OCI-LY7 (cell line): ENCODE data around the gene SETBP1. TPM values are rescaled to one million over a fixed set of nuclear protein-coding genes. Genes with fewer than 3 reads are reported as not detected.

Experiments used
- BruUV-seq: library from RNA; stranded (reverse); fragments of 400-500 nt; replicated peaks from 2 replicates; lab custom pipeline; 2021; lab: Mats Ljungman, UMichigan
- CTCF ChIA-PET: fragments of 300-600 bp; sonication (Branson Sonifier 250); formaldehyde crosslinking; loops from one replicate; lab custom pipeline; 2022; ENCODE audit warnings: antibody characterized with exemption; ENCODE audit not compliant: unreplicated experiment; lab: Charles Lee
- POLR2A ChIA-PET: fragments of 300-600 bp; sonication (Branson Sonifier 250); formaldehyde crosslinking; loops from one replicate; lab custom pipeline; 2022; ENCODE audit warnings: antibody characterized with exemption; lab: Charles Lee
- DNase-seq: peaks from one replicate; pipeline ENCODE4 v3.0.0-alpha.2; 2015; ENCODE audit warnings: low spot score
- H2AFZ ChIP-seq: fragments of 200-600 bp; sonication (generic), shearing (Covaris generic); 2 replicates; pipeline ENCODE4 v1.6.1; 2014; ENCODE audit warnings: mild to moderate bottlenecking, antibody characterized with exemption, low read length, moderate library complexity
- H3K27ac ChIP-seq: fragments of 200-600 bp; sonication (generic); 2 replicates; pipeline ENCODE4 v1.5.1; 2014; ENCODE audit warnings: mixed run types, low read depth, mild to moderate bottlenecking, moderate library complexity, low read length, inconsistent platforms; ENCODE audit not compliant: poor library complexity, severe bottlenecking
- H3K36me3 ChIP-seq: fragments of 200-600 bp; sonication (generic); 2 replicates; pipeline ENCODE4 v1.6.1; 2014; ENCODE audit warnings: mild to moderate bottlenecking, antibody characterized with exemption, low read length, moderate library complexity, mixed read lengths; ENCODE audit not compliant: insufficient read depth
- H3K4me1 ChIP-seq: fragments of 200-600 bp; sonication (generic); 2 replicates; pipeline ENCODE4 v1.5.1; 2014; ENCODE audit warnings: mild to moderate bottlenecking, low read length; ENCODE audit not compliant: insufficient read depth, poor library complexity, severe bottlenecking
- H3K4me2 ChIP-seq: fragments of 200-600 bp; sonication (generic); 2 replicates; pipeline ENCODE4 v1.6.1; 2014; ENCODE audit warnings: mild to moderate bottlenecking, low read length
- H3K4me3 ChIP-seq: fragments of 200-600 bp; sonication (generic); 2 replicates; pipeline ENCODE4 v1.5.1; 2014; ENCODE audit warnings: mild to moderate bottlenecking, low read depth, low read length; ENCODE audit not compliant: poor library complexity, severe bottlenecking
- H3K79me2 ChIP-seq: fragments of 200-600 bp; sonication (generic); 2 replicates; pipeline ENCODE4 v1.6.1; 2016; ENCODE audit warnings: low read depth, mild to moderate bottlenecking, low read length, moderate library complexity, mixed read lengths; ENCODE audit not compliant: insufficient read depth
- H3K9me2 ChIP-seq: fragments of 200-600 bp; sonication (generic); 2 replicates; pipeline ENCODE4 v1.6.1; 2016; ENCODE audit warnings: mild to moderate bottlenecking, low read length, mixed read lengths; ENCODE audit not compliant: insufficient read depth
- H3K9me3 ChIP-seq: fragments of 200-600 bp; sonication (generic); 2 replicates; pipeline ENCODE4 v1.6.1; 2014; ENCODE audit warnings: mild to moderate bottlenecking, mixed run types, low read length, mixed read lengths
- H4K20me1 ChIP-seq: fragments of 200-600 bp; sonication (generic); 2 replicates; pipeline ENCODE4 v1.6.1; 2014; ENCODE audit warnings: mild to moderate bottlenecking, antibody characterized with exemption, low read length, moderate library complexity, mixed read lengths; ENCODE audit not compliant: insufficient read depth
- EZH2phosphoT487 ChIP-seq: fragments of 200-600 bp; sonication (generic); IDR thresholded peaks from 2 replicates; pipeline ENCODE4 v1.6.1; 2018; ENCODE audit warnings: low read depth, borderline replicate concordance, mild to moderate bottlenecking, mixed run types, antibody characterized with exemption, low read length, moderate library complexity, mixed read lengths
- intact Hi-C: fragments of 100-400 bp; cut with micrococcal nuclease; formaldehyde crosslinking; loops from one replicate; pipeline ENCODE4 v1.10.0; 2022; ENCODE audit not compliant: unreplicated experiment
- total RNA-seq, 2 experiments: library from RNA; depleted of rRNA in 1 of 2; stranded (reverse); fragments of >200 nt in 1 of 2; shearing (Covaris generic) in 1 of 2; gene quantifications; 2 replicates each; pipeline ENCODE4 v1.2.3, GENCODE V29; 2014 to 2022
- TF ChIP-seq, protein P1 (sequence below): fragments of 200-600 bp; sonication (generic); conservative IDR thresholded peaks from 2 replicates; pipeline ENCODE4 v1.5.1; 2014; ENCODE audit warnings: mild to moderate bottlenecking, antibody characterized with exemption, low read length, moderate library complexity, mixed read lengths

The SETBP1 gene
- total RNA-seq, 2 experiments from 2014 or later: 2.6 to 9.1 TPM

DNA sequence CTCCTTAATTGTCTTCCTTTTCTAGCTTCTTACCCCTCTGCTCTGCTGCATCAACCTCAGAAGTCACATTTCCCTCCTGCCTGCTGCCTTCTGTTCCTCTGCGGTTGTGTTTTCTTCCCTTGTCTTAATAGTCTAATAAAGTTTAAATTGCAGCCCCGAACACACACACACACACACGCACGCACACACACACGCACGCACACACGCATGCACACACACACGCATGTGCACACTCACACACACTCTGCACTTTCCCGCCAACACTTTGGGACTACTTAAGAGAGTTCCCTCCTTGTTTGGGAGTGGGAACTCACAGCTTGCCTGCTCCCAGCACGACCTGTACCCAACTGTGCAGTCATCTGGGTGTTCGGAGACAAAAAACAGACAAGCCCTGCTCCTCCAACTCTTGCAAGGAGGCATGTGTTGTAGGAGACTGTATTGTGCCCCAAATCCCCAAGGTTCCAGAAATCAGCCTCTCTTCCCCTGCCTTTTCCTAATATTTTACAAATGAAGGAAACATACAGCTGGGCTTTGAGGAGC is 99.1 kb downstream of the SETBP1 start:
- no peak for DNase-seq
- CTCF ChIA-PET: no interaction called here
- H4K20me1 ChIP-seq: no peaks in the 10 kb centered on the region
- H3K9me3 ChIP-seq: no peaks in the 10 kb centered on the region
- H3K9me2 ChIP-seq: no peaks in the 10 kb centered on the region
- TF ChIP-seq EZH2phosphoT487: no peak
- TF ChIP-seq, protein P1, sequence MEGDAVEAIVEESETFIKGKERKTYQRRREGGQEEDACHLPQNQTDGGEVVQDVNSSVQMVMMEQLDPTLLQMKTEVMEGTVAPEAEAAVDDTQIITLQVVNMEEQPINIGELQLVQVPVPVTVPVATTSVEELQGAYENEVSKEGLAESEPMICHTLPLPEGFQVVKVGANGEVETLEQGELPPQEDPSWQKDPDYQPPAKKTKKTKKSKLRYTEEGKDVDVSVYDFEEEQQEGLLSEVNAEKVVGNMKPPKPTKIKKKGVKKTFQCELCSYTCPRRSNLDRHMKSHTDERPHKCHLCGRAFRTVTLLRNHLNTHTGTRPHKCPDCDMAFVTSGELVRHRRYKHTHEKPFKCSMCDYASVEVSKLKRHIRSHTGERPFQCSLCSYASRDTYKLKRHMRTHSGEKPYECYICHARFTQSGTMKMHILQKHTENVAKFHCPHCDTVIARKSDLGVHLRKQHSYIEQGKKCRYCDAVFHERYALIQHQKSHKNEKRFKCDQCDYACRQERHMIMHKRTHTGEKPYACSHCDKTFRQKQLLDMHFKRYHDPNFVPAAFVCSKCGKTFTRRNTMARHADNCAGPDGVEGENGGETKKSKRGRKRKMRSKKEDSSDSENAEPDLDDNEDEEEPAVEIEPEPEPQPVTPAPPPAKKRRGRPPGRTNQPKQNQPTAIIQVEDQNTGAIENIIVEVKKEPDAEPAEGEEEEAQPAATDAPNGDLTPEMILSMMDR: no peak
- H2AFZ ChIP-seq: no peak overlapping the region
- no peaks in the 10 kb centered on the region for H3K4me1 ChIP-seq
- intact Hi-C loops: no loop called here
- POLR2A ChIA-PET: no interaction called here
- no TSS peak for BruUV-seq
- no peaks in the 10 kb centered on the region for H3K36me3 ChIP-seq
- H3K4me2 ChIP-seq: no peak overlapping the region
- H3K79me2 ChIP-seq: no peaks in the 10 kb centered on the region
- no peak overlapping the region for H3K4me3 ChIP-seq
- H3K27ac ChIP-seq: no peak overlapping the region

GRCh38 chr18:44781886-44782285 is 101.2 kb downstream of the SETBP1 start:
- TF ChIP-seq EZH2phosphoT487: no peak
- TF ChIP-seq, protein P1: no peak
- Histone ChIP-seq H3K4me3 (no peak overlapping the region), H4K20me1 (no peaks in the 10 kb centered on the region), H3K4me2 (no peak overlapping the region), H3K36me3 (no peaks in the 10 kb centered on the region), H3K4me1 (peaks cover 6% of the 10 kb centered on the region), H3K79me2 (no peaks in the 10 kb centered on the region), H3K9me3 (no peaks in the 10 kb centered on the region), H3K9me2 (no peaks in the 10 kb centered on the region), H3K27ac (no peak overlapping the region), H2AFZ (no peak overlapping the region)
- no TSS peak for BruUV-seq
- ChIA-PET POLR2A (interaction anchor here (0.6 kb wide), 1 partner anchor 41 kb away, joined by 3 read pairs; no protein-coding TSS in a partner anchor), CTCF (no interaction called here)
- no peak for DNase-seq
- intact Hi-C loops: no loop called here

DNA sequence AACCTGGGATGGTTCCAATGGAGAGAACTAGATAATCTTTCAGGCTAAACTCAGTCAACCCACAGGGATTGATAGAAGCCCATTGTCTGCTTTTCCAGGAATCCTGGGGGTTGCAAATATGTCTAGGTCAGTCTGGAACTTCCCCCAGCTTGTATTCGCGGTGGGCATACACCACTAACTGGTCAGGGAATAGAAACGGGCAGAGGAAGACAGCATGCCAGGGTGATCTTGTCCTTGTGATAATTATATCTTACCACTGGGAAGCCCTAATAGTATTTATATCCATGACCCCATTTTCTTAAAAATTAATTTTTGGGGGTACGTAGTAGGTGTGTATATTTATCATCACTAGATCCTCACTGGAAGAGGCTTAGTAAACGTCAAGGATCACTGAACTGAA is 101.9 kb downstream of the SETBP1 start:
- Histone ChIP-seq H3K79me2 (no peaks in the 10 kb centered on the region), H3K4me1 (peaks cover 9% of the 10 kb centered on the region), H4K20me1 (no peaks in the 10 kb centered on the region), H3K4me3 (no peak overlapping the region), H3K9me2 (no peaks in the 10 kb centered on the region), H3K36me3 (no peaks in the 10 kb centered on the region), H3K27ac (no peak overlapping the region), H3K9me3 (no peaks in the 10 kb centered on the region), H3K4me2 (no peak overlapping the region), H2AFZ (no peak overlapping the region)
- no peak for DNase-seq
- POLR2A ChIA-PET: no interaction called here
- CTCF ChIA-PET: no interaction called here
- no TSS peak for BruUV-seq
- no peak for TF ChIP-seq EZH2phosphoT487
- TF ChIP-seq, protein P1: no peak
- intact Hi-C loops: no loop called here
